Measurements from ENCODE around the gene NHLRC2.

- TF ChIP-seq POLR2AphosphoS5 (IDR thresholded peaks at IDR 0.05): no peak
- TF ChIP-seq CTCF (IDR thresholded peaks at IDR 0.05): no peak
Measured at GRCh38 chr10:113849140-113849803, 5.2 kb upstream of the NHLRC2 start.

Measured in sigmoid colon (tissue), 4 donors.